Psoas muscle (tissue), 8 donors: ENCODE data around the gene MAML2. TPM values are rescaled to one million over a fixed set of nuclear protein-coding genes. Genes with fewer than 3 reads are reported as not detected.

Experiments used
- ATAC-seq, 4 donors: fragments of 200-7000 bp; cut with Tn5 transposase; one replicate each; pipeline ENCODE4 v1.9.1; 2020; ENCODE audit warnings: moderate library complexity in 3 of 4, mild to moderate bottlenecking in 2 of 4
- DNase-seq, 2 donors: peaks; one replicate each; pipeline ENCODE4 v3.0.0-alpha.2; 2020
- H3K27ac ChIP-seq: fragments of 200-600 bp; one replicate; pipeline ENCODE4 v1.8.0; 2022
- H3K27me3 ChIP-seq, 3 donors: fragments of 200-600 bp in 1 of 3; one replicate each; pipeline versions ENCODE4 v1.6.1 to v1.8.0; 2013 to 2022; ENCODE audit warnings: low read length in 2 of 3, mild to moderate bottlenecking in 2 of 3, moderate library complexity in 1 of 3; ENCODE audit not compliant: insufficient read depth in 3 of 3
- H3K36me3 ChIP-seq, 2 donors: fragments of 200-600 bp in 1 of 2; one replicate each; pipeline versions ENCODE4 v1.6.1 to v1.8.0; 2013 to 2022; ENCODE audit warnings: low read depth in 1 of 2, mild to moderate bottlenecking in 1 of 2, moderate library complexity in 1 of 2; ENCODE audit not compliant: insufficient read depth in 1 of 2
- H3K4me1 ChIP-seq: fragments of 200-600 bp; one replicate; pipeline ENCODE4 v1.8.0; 2022
- H3K4me3 ChIP-seq: fragments of 200-600 bp; one replicate; pipeline ENCODE4 v1.8.0; 2022; ENCODE audit warnings: mild to moderate bottlenecking
- H3K9me3 ChIP-seq: fragments of 200-600 bp; one replicate; pipeline ENCODE4 v1.8.0; 2022
- whole genome bisulfite sequencing, 3 donors: extraction: QIAGEN DNeasy Blood & Tissue Kit; methylation state at CpG; one replicate each; pipeline versions ENCODE4 v1.1.6 to v1.1.7; 2013; 5-methylcytosine and 5-hydroxymethylcytosine counted together
- intact Hi-C, 2 donors: fragments of 100-400 bp; cut with DNase I; formaldehyde crosslinking; loops; one replicate each; pipeline versions ENCODE4 v1.11.0 to v1.14.2; 2022
- polyA plus RNA-seq, 3 donors: library from polyadenylated mRNA; stranded (reverse); fragments of 200-250 nt; gene quantifications; one replicate each; pipeline ENCODE4 v1.2.3, GENCODE V29; 2013
- total RNA-seq, 4 donors: library from RNA; stranded (reverse); fragmentation: NEBNext Ultra II Directional in 2 of 4; extraction: Animal tissue kit (Norgen Biotek cat#: 25700) in 2 of 4; gene quantifications; one replicate each; pipeline versions ENCODE4 v1.2.1 to v1.2.4, GENCODE V29; 2021 to 2023
- TF ChIP-seq, protein P1 (sequence below): fragments of 200-600 bp; IDR thresholded peaks from one replicate; pipeline ENCODE4 v1.8.0; 2022; ENCODE audit warnings: antibody characterized with exemption
- donor health status: healthy with polysubstance abuse.
- donor health status: DM: no; HTN: no; CAD: no; lungs with moderate emphysema.
- donor health status: Bipolar disorder and iron deficiency.
- donor health status: healthy.
- donor health status: DM: yes; HTN: yes; CAD: no.
- donor health status: DM: no; HTN: no; CAD: no.
- donor health status: DM: no; HTN: no; CAD: no.
- donor health status: DM: yes; HTN: yes; CAD: no.

Gene MAML2
- total and polyA plus RNA-seq, 7 donors = 0.39 to 3.7 (median 1.5) TPM

DNA sequence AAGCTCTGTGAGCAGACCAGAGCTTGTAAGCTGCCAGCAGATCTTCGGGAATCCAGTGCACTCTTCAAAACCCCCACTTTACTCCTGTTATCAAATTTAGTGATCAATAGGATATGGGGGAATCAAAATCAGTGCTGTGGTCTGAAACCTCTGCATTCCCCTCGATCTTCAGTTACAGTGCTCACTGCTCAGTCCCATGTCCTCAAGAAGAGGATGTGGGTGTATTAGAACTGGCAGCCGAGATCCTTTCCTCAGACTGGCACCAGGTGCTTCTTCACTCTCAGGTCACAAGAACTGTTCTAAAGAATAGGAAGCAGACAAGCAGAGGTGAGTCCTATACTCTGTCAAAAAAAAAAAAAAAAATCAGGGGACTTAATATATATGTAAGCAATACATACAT lies 15.3 kb upstream of the MAML2 start:
- H3K36me3 ChIP-seq = peaks cover 0 to 89% of the 10 kb centered on the region in 2 donors

GRCh38 chr11:96357794-96358193 lies 14.8 kb upstream of the MAML2 start:
- Histone ChIP-seq H3K4me1 (no peaks in the 10 kb centered on the region), H3K4me3 (no peak overlapping the region), H3K36me3 (peaks cover 0 to 88% of the 10 kb centered on the region in 2 donors), H3K27ac (no peak overlapping the region), H3K9me3 (no peaks in the 10 kb centered on the region), H3K27me3 (no peaks in the 10 kb centered on the region)
- WGBS, 3 donors = 92 to 100% (median 96%) methylated on average over 1 of the region's 1 CpG
- ATAC-seq (no peak), DNase-seq (no peak)
- intact Hi-C loops = no loop called here
- TF ChIP-seq, protein P1, sequence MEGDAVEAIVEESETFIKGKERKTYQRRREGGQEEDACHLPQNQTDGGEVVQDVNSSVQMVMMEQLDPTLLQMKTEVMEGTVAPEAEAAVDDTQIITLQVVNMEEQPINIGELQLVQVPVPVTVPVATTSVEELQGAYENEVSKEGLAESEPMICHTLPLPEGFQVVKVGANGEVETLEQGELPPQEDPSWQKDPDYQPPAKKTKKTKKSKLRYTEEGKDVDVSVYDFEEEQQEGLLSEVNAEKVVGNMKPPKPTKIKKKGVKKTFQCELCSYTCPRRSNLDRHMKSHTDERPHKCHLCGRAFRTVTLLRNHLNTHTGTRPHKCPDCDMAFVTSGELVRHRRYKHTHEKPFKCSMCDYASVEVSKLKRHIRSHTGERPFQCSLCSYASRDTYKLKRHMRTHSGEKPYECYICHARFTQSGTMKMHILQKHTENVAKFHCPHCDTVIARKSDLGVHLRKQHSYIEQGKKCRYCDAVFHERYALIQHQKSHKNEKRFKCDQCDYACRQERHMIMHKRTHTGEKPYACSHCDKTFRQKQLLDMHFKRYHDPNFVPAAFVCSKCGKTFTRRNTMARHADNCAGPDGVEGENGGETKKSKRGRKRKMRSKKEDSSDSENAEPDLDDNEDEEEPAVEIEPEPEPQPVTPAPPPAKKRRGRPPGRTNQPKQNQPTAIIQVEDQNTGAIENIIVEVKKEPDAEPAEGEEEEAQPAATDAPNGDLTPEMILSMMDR = no peak

More for the DNA sequence above, 15.3 kb upstream of the MAML2 start:
- 93 to 97% (median 95%) methylated on average over 3 of the region's 3 CpGs for WGBS, 3 donors
- intact Hi-C loops = no loop called here
- no peak for DNase-seq
- H3K4me3 ChIP-seq = no peak overlapping the region
- H3K4me1 ChIP-seq = no peaks in the 10 kb centered on the region
- H3K27ac ChIP-seq = no peak overlapping the region
- no peaks in the 10 kb centered on the region for H3K27me3 ChIP-seq
- no peaks in the 10 kb centered on the region for H3K9me3 ChIP-seq
- ATAC-seq = no peak
- TF ChIP-seq, protein P1 = no peak

- H3K27me3 ChIP-seq = no peaks in the 10 kb centered on the region
- DNase-seq (no peak), ATAC-seq (no peak)
- H3K36me3 ChIP-seq = peaks cover 0 to 86% of the 10 kb centered on the region in 2 donors
- no peaks in the 10 kb centered on the region for H3K4me1 ChIP-seq
- no peaks in the 10 kb centered on the region for H3K9me3 ChIP-seq
- TF ChIP-seq, protein P1 = no peak
- intact Hi-C loops = no loop called here
- H3K27ac ChIP-seq = no peak overlapping the region
- H3K4me3 ChIP-seq = no peak overlapping the region
- WGBS, 3 donors = 95 to 97% (median 96%) methylated on average over 4 of the region's 4 CpGs
These were observed 13.9 kb upstream of the MAML2 start for GRCh38 chr11:96356848-96357247.

DNA sequence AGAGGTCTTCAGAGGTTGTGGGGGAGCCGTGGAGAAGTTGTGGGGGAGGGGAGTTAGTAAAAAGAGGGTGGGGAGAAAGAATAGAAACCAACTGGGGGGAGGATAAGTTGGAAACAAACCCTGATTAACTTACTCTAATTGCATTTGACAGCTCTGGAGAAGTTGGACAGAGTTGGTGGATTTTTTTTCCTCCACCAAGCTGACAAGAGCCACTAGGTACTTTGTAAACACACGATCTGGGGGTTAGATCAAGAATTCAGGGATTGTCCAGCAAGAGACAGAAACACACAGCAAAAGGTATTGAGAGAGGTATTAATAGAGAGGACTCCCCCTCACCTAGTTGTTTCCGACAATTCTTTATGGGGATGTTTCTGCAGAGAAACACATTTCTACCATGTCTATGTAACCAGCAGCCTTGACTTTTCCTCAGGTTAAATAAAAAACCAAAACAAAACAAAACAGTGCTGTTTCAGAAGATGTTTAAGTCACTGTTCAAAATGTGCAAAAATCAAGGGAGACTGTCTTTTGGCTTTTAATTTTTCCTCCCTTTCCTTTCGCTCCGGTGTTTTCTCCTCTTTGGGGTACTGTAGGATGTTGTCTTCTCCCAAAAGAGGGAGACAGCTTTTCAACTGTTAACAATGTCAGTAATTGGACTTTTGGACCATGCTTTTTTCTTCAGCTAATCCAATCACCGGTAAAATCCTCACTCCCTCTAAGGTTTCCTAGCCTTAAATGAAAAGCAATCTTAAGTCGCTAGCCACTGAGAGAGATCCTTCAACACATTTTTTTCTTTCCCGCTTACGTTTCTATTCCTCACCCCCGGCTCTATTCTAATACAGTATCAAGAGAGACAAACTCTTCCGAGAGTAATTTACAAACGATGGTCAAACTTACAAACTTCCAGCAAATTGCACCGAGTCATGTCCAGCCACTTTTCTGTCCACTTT lies 708 bp downstream of the MAML2 start:
- Histone ChIP-seq H3K27ac (peak overlapping the region; percentile 57), H3K36me3 (no peaks in the 10 kb centered on the region), H3K4me3 (peak overlapping the region; percentile 82), H3K4me1 (peaks cover 10% of the 10 kb centered on the region), H3K27me3 (no peaks in the 10 kb centered on the region), H3K9me3 (no peaks in the 10 kb centered on the region)
- WGBS, 3 donors = 6 to 10% (median 8%) methylated on average over 13 of the region's 13 CpGs
- intact Hi-C loops = loop anchor here (2.0 to 5.0 kb wide), 3 partner anchors 287 to 505 kb away; no protein-coding TSS in a partner anchor
- ATAC-seq (peak in 1 of 4 donors; percentile 8), DNase-seq (no peak)
- TF ChIP-seq, protein P1 = no peak
